ENCODE results near the gene SVIP.

The SVIP gene

GRCh38 chr11:22792497-22792896, 37.1 kb downstream of the SVIP start:
- no peak overlapping the region for H2AFZ ChIP-seq (ENCODE audit: low read depth, low read length)
- H3K79me2 ChIP-seq (ENCODE audit: insufficient read depth, low read length), result no peaks in the 10 kb centered on the region
- H4K20me1 ChIP-seq (ENCODE audit: insufficient read depth, low read length), result no peaks in the 10 kb centered on the region
- H3K9ac ChIP-seq (ENCODE audit: low read depth, low read length), result no peak overlapping the region
- H3K27me3 ChIP-seq (ENCODE audit: insufficient read depth, low read length, poor library complexity), result no peaks in the 10 kb centered on the region
- no peak overlapping the region for H3K4me2 ChIP-seq (ENCODE audit: insufficient read depth, low read length)
- H3K9me3 ChIP-seq (ENCODE audit: insufficient read depth, low read length, severe bottlenecking), result no peaks in the 10 kb centered on the region
- TF ChIP-seq CTCF (IDR thresholded peaks at IDR 0.05; ENCODE audit: borderline replicate concordance, extremely low read depth, low read length, poor library complexity, severe bottlenecking) (no peak), EZH2 (IDR thresholded peaks at IDR 0.05; ENCODE audit: borderline replicate concordance, low read depth, low read length, severe bottlenecking) (no peak)
- H3K4me1 ChIP-seq (ENCODE audit: insufficient read depth, low read length), result no peaks in the 10 kb centered on the region
- no peak overlapping the region for H3K4me3 ChIP-seq (ENCODE audit: low read depth in 1 of 2, low read length in 2 of 2)
- DNase-seq (no peak), ATAC-seq (ENCODE audit: insufficient read depth, low read depth) (no peak)
- no peak overlapping the region for H3K27ac ChIP-seq (ENCODE audit: low read length)
- no peaks in the 10 kb centered on the region for H3K36me3 ChIP-seq (ENCODE audit: insufficient read depth, low read length)

- DNase-seq (peak; percentile 36), ATAC-seq (ENCODE audit: insufficient read depth, low read depth) (peak; percentile 66; the same call in 2 of the 3 replicates)
- H3K9ac ChIP-seq (ENCODE audit: low read depth, low read length), result no peak overlapping the region
- H3K36me3 ChIP-seq (ENCODE audit: insufficient read depth, low read length), result no peaks in the 10 kb centered on the region
- H3K4me2 ChIP-seq (ENCODE audit: insufficient read depth, low read length), result no peak overlapping the region
- H3K27me3 ChIP-seq (ENCODE audit: insufficient read depth, low read length, poor library complexity), result no peaks in the 10 kb centered on the region
- no peaks in the 10 kb centered on the region for H3K79me2 ChIP-seq (ENCODE audit: insufficient read depth, low read length)
- no peaks in the 10 kb centered on the region for H4K20me1 ChIP-seq (ENCODE audit: insufficient read depth, low read length)
- H3K4me3 ChIP-seq (ENCODE audit: low read depth in 1 of 2, low read length in 2 of 2), result no peak overlapping the region
- H3K9me3 ChIP-seq (ENCODE audit: insufficient read depth, low read length, severe bottlenecking), result no peaks in the 10 kb centered on the region
- H3K27ac ChIP-seq (ENCODE audit: low read length), result no peak overlapping the region
- H3K4me1 ChIP-seq (ENCODE audit: insufficient read depth, low read length), result 0 out of 2 replicates have a peak, but pooled peaks cover 5% of the 10 kb centered on the region
- H2AFZ ChIP-seq (ENCODE audit: low read depth, low read length), result no peak overlapping the region
- TF ChIP-seq CTCF (IDR thresholded peaks at IDR 0.05; ENCODE audit: borderline replicate concordance, extremely low read depth, low read length, poor library complexity, severe bottlenecking), result peak; percentile 78
- no peak for TF ChIP-seq EZH2 (IDR thresholded peaks at IDR 0.05; ENCODE audit: borderline replicate concordance, low read depth, low read length, severe bottlenecking)
Measured at GRCh38 chr11:22787551-22788162, 41.9 kb downstream of the SVIP start.

GRCh38 chr11:22787055-22787454, 42.5 kb downstream of the SVIP start:
- no peak for DNase-seq
- ATAC-seq (ENCODE audit: insufficient read depth, low read depth), result no peak
- Histone ChIP-seq H3K9ac (ENCODE audit: low read depth, low read length) (no peak overlapping the region; the same call in 1 of the 2 replicates), H3K27ac (ENCODE audit: low read length) (no peak overlapping the region), H3K4me2 (ENCODE audit: insufficient read depth, low read length) (no peak overlapping the region), H4K20me1 (ENCODE audit: insufficient read depth, low read length) (no peaks in the 10 kb centered on the region), H3K4me3 (ENCODE audit: low read depth in 1 of 2, low read length in 2 of 2) (no peak overlapping the region), H3K4me1 (ENCODE audit: insufficient read depth, low read length) (0 out of 2 replicates have a peak, but pooled peaks cover 5% of the 10 kb centered on the region), H3K9me3 (ENCODE audit: insufficient read depth, low read length, severe bottlenecking) (no peaks in the 10 kb centered on the region), H2AFZ (ENCODE audit: low read depth, low read length) (no peak overlapping the region), H3K36me3 (ENCODE audit: insufficient read depth, low read length) (no peaks in the 10 kb centered on the region), H3K27me3 (ENCODE audit: insufficient read depth, low read length, poor library complexity) (no peaks in the 10 kb centered on the region), H3K79me2 (ENCODE audit: insufficient read depth, low read length) (no peaks in the 10 kb centered on the region)
- no peak for TF ChIP-seq EZH2 (IDR thresholded peaks at IDR 0.05; ENCODE audit: borderline replicate concordance, low read depth, low read length, severe bottlenecking)
- TF ChIP-seq CTCF (IDR thresholded peaks at IDR 0.05; ENCODE audit: borderline replicate concordance, extremely low read depth, low read length, poor library complexity, severe bottlenecking), result no peak

All from DND-41 (cell line).